GM19452 (cell line): ENCODE measurements around the gene VWA3B.
"Not testable (repeated sequence)": the region's sequence is repeated elsewhere in the genome, so short reads cannot be mapped to it uniquely, and the experiment has no call there.

Source experiments
- ATAC-seq: cut with Tn5 transposase; IDR thresholded peaks from one replicate; pipeline ENCODE4 v1.9.1; 2021; ENCODE audit not compliant: unreplicated experiment

VWA3B gene

GRCh38 chr2:98130073-98130472 lies 43.1 kb downstream of the VWA3B start:
- not testable (repeated sequence) for ATAC-seq

- ATAC-seq = no peak
These were observed 47.4 kb downstream of the VWA3B start for GRCh38 chr2:98134172-98135005.

DNA sequence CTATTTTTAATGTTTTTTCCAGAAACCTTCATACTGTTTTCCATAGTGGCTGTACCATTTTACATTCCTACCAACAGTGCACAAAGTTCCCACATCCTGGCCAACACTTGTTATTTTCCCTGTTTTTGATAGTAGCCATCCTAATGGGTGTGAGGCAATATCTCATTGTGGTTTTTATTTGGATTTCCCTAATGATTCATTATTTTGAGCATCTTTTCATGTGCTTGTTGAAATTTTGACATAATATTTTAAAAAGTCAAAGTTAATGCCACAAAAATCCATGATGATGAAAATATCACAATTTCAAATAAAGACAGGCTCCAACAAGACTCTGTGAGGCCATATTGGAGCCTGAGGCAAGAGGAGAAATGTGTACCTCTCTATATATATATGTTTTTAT lies 50.2 kb downstream of the VWA3B start:
- ATAC-seq = no peak

GRCh38 chr2:98138978-98139377 lies 52.0 kb downstream of the VWA3B start:
- ATAC-seq = not testable (repeated sequence)

GRCh38 chr2:98140210-98140609 lies 53.2 kb downstream of the VWA3B start:
- no peak for ATAC-seq

- ATAC-seq = no peak
These were observed 55.3 kb downstream of the VWA3B start for GRCh38 chr2:98142106-98142791.

- ATAC-seq = no peak
These were observed 58.1 kb downstream of the VWA3B start for GRCh38 chr2:98145070-98145469.

- not testable (repeated sequence) for ATAC-seq
These were observed 60.9 kb downstream of the VWA3B start for GRCh38 chr2:98147900-98148299.

- no peak for ATAC-seq
These were observed 61.8 kb downstream of the VWA3B start for GRCh38 chr2:98148595-98149332.

- no peak for ATAC-seq
These were observed 62.3 kb downstream of the VWA3B start for GRCh38 chr2:98149333-98149697.

- no peak for ATAC-seq
These were observed 66.5 kb downstream of the VWA3B start for GRCh38 chr2:98153481-98153880.

GRCh38 chr2:98155291-98155690 lies 68.3 kb downstream of the VWA3B start:
- ATAC-seq = no peak

DNA sequence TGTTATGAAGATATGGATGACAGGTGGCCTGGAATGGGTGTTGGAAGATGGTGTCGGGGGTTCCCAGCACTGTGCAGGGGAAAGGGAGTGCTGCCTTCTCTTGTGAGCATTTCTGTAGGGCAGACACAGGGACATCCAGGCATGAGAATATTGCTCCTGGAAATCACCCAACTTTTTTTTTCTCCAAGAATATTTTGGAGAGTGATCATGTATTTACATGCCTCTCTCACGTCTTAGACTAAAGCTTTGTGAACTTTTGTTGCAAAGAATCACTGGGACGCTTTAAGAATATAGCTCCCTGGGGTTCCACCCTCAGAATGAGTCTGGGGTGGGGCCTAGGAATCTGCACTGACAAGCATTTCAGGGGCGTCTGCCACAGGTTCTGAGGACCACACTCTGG lies 68.7 kb downstream of the VWA3B start:
- no peak for ATAC-seq

DNA sequence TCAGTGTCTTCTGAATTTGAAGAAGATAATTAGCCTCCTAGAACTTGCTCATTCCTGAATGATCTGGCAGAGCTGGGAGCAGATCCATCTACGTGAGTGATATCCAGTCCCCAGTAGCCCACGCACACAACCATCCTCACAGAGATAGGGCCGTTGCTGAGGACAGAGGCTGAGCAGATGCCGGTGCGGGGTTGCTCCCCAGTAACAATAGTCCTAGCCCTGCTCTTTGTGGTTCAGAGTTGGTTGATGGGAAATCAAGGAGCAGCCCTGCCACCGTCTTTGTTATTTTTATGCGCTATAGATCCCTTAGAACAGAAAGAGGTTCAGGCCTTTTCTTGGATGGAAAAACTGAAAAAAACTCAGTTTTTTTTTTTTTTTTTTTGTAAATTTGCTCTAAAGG lies 69.3 kb downstream of the VWA3B start:
- no peak for ATAC-seq

DNA sequence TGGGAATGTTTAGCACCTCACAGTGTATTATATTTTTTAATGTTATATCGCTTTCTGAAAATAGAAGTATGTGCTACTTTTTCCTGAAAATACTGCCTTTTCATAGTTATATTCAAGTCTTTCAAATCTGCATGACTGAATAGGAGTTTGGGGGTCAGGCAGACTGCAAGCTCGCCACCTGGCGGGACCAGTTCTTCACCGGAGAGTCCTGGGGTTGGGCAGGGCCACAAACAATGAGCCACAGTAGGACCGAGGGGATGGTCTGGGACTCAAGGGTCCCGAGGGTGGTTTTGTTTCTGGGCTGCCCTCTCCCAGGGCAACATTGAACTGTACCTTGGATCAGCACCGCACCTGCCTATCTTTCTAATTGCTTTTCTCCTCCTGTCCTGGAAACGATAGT lies 70.6 kb downstream of the VWA3B start:
- ATAC-seq = no peak

DNA sequence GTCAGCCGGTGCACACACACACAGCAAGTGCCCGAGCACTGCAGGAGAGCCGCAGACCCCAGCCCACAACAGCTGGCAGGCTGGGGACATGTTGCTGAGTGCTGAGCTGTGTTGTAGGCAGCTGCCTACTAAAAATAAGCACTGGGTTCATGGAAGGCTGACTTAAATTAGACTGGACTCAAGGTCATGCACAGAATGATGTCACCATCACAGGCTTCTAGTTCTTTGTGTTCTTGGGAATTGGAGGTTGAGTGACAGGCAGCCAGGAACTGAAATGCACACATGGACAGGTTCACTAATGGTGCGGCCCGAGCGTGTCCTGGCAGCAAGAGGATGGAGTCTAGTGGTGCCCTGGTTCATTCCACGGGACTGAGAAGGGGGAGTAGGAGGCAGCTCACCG lies 71.3 kb downstream of the VWA3B start:
- ATAC-seq = no peak

DNA sequence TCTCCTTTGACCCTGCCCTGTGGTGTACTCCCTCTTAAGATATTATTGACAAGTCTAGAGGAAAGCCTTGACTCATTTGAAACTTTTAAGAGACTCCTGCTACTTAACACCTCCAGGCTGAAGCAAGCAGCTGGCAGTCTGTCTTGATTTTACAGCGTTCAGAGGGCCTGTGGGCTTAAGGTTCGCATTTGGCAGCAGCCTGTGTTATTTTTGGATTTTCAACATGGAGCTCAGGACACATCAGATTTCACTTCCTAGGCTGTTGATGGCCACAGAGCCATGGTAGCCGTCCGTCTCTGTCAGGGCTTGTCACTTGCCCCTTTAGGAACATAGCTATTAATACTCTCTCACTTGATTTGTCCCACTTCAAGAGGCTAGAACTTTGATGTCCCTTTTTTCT lies 73.6 kb downstream of the VWA3B start:
- ATAC-seq = no peak

GRCh38 chr2:98161186-98161585 lies 74.2 kb downstream of the VWA3B start:
- no peak for ATAC-seq

- ATAC-seq = no peak
These were observed 77.3 kb downstream of the VWA3B start for GRCh38 chr2:98164256-98164655.

GRCh38 chr2:98165516-98166071 lies 78.6 kb downstream of the VWA3B start:
- no peak for ATAC-seq

DNA sequence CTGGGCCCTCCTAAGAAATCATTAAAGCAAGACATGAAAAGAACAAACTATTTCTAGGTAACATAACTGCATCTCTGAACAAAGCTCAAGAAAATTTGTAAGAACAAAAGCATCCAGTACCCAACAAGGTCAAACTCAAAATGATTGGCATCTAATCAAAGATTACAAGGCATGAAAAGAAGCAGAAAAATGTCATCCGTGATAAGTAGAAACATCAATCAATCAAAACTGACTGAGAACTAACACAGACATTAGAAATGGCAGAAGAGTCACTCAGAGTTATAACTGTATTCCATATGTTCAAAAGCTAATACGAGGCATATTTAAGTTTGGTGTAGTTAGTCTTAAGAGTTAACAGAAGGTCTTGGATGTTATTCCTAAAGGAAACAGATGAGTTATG lies 80.9 kb downstream of the VWA3B start:
- ATAC-seq = no peak

- ATAC-seq = no peak
These were observed 83.1 kb downstream of the VWA3B start for GRCh38 chr2:98170076-98170475.
